Progenitor cell of endocrine pancreas (in vitro differentiated cells): ENCODE measurements around the gene ESR2. TPM values are rescaled to one million over a fixed set of nuclear protein-coding genes. Genes with fewer than 3 reads are reported as not detected.

Source experiments
- DNase-seq: peaks from one replicate; pipeline ENCODE4 v3.0.0; 2021; ENCODE audit warnings: low spot score; ENCODE audit not compliant: unreplicated experiment
- H3K27ac Mint-ChIP-seq: 2 replicates; pipeline ENCODE4 v1.8.0; 2021; ENCODE audit warnings: mild to moderate bottlenecking, moderate library complexity, mixed read lengths
- H3K27me3 Mint-ChIP-seq: 2 replicates; pipeline ENCODE4 v1.8.0; 2021; ENCODE audit warnings: mixed read lengths
- H3K36me3 Mint-ChIP-seq: 2 replicates; pipeline ENCODE4 v1.8.0; 2022; ENCODE audit warnings: mixed read lengths; ENCODE audit not compliant: insufficient read depth
- H3K4me1 Mint-ChIP-seq: 2 replicates; pipeline ENCODE4 v1.8.0; 2021; ENCODE audit warnings: low read depth, mixed read lengths
- H3K4me3 Mint-ChIP-seq: 2 replicates; pipeline ENCODE4 v1.8.0; 2021; ENCODE audit warnings: low read depth, mild to moderate bottlenecking, moderate library complexity, mixed read lengths
- H3K9me3 Mint-ChIP-seq: 2 replicates; pipeline ENCODE4 v1.8.0; 2021; ENCODE audit warnings: low read depth, mixed read lengths
- total RNA-seq: library from RNA; stranded (reverse); gene quantifications from 2 replicates; pipeline ENCODE4 v1.2.1, GENCODE V29; 2021
- TF ChIP-seq, protein P1 (sequence below): fragments of 200-600 bp; sonication (generic); IDR thresholded peaks from one replicate; pipeline ENCODE4 v1.5.0; 2021; ENCODE audit warnings: antibody characterized with exemption, mild to moderate bottlenecking; ENCODE audit not compliant: unreplicated experiment

The ESR2 gene
- total RNA-seq, 1 donor from 2014 or later = 0.29 TPM

DNA sequence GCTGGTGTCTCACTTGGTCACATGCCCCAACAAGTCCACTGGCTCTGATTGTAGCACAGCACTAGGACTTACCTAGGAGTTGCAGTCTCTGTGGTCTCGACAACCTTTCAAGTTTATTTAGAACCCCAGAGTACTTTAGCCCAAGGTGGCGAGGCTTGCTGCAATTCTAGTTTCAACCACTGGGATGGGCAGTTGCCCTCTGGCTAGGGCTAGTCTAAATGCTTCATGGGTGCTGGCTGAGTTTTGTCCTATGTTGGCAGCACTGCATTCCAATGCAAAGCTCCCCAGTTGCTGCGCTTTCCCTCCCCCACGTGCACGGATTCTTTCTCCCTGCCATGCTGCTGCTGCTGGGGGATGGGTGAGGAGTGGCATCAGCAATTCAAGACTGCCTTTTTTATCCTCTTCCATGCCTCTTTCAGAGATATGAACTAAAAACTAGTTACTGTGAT lies 233.5 kb downstream of the ESR2 start:
- Mint-ChIP-seq H3K27ac (no peak overlapping the region), H3K4me1 (peaks cover 6% of the 10 kb centered on the region), H3K4me3 (no peak overlapping the region), H3K27me3 (no peaks in the 10 kb centered on the region), H3K36me3 (peaks cover 19% of the 10 kb centered on the region), H3K9me3 (no peaks in the 10 kb centered on the region)
- no peak for DNase-seq
- TF ChIP-seq, protein P1, sequence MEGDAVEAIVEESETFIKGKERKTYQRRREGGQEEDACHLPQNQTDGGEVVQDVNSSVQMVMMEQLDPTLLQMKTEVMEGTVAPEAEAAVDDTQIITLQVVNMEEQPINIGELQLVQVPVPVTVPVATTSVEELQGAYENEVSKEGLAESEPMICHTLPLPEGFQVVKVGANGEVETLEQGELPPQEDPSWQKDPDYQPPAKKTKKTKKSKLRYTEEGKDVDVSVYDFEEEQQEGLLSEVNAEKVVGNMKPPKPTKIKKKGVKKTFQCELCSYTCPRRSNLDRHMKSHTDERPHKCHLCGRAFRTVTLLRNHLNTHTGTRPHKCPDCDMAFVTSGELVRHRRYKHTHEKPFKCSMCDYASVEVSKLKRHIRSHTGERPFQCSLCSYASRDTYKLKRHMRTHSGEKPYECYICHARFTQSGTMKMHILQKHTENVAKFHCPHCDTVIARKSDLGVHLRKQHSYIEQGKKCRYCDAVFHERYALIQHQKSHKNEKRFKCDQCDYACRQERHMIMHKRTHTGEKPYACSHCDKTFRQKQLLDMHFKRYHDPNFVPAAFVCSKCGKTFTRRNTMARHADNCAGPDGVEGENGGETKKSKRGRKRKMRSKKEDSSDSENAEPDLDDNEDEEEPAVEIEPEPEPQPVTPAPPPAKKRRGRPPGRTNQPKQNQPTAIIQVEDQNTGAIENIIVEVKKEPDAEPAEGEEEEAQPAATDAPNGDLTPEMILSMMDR = peak; percentile 61

DNA sequence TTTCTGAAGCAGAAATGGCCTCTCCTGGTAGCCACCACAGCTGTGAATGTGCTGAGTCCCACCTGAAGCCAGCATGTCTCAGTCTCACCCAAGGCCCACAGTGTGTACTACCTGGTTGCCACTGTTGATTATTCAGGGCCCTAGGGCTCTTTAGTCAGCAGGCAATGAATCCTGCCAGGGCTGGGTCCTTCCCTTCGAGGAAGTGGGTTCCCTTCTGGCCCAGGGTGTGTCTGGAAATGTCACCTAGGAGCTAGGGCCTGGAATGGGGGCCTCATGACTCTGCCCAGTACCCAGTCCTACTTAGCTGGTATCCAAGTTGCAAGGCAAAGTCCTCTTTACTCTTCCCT lies 234.0 kb downstream of the ESR2 start:
- Mint-ChIP-seq H3K27ac (no peak overlapping the region), H3K27me3 (no peaks in the 10 kb centered on the region), H3K4me3 (no peak overlapping the region), H3K4me1 (peaks cover 6% of the 10 kb centered on the region), H3K9me3 (no peaks in the 10 kb centered on the region), H3K36me3 (peaks cover 17% of the 10 kb centered on the region)
- TF ChIP-seq, protein P1 = no peak
- no peak for DNase-seq

DNA sequence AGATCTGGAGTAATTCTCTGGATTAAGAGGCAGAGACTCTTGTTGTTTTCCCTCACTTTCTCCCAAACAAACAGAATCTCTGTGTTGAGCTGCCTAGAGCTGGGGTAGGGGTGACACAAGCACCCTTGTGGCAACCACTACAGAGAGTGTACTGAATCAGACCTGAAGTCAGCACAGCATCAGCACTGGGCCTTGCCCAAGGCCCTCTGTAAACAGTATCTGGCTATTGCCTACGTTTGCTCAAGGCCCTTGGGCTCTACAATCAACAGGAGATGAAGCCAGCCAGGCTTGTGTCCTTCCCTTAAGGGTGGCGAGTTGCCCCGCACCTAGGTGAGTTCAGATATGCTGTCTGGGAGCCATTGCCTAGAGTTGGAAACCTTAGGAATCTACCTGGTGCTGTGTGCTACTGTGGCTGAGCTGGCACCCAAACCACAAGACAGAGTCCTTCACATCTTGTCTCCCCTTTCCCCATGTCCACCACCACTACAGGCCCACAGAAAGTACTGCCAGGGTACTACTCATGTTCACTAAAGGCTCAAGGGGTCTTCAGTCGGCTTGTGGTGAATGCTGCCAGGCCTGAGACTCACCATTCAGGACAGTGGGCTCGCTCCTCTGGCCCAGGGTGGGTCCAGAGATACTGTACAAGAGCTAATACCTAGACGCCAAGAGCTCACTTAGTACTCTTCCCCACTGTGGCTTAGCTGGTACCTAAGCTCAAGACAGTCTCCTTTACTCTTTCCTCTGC lies 234.5 kb downstream of the ESR2 start:
- TF ChIP-seq, protein P1 = no peak
- H3K27me3 Mint-ChIP-seq = no peaks in the 10 kb centered on the region
- H3K36me3 Mint-ChIP-seq = peaks cover 15% of the 10 kb centered on the region
- H3K4me3 Mint-ChIP-seq = no peak overlapping the region
- peaks cover 6% of the 10 kb centered on the region for H3K4me1 Mint-ChIP-seq
- H3K27ac Mint-ChIP-seq = no peak overlapping the region
- H3K9me3 Mint-ChIP-seq = no peaks in the 10 kb centered on the region
- no peak for DNase-seq

DNA sequence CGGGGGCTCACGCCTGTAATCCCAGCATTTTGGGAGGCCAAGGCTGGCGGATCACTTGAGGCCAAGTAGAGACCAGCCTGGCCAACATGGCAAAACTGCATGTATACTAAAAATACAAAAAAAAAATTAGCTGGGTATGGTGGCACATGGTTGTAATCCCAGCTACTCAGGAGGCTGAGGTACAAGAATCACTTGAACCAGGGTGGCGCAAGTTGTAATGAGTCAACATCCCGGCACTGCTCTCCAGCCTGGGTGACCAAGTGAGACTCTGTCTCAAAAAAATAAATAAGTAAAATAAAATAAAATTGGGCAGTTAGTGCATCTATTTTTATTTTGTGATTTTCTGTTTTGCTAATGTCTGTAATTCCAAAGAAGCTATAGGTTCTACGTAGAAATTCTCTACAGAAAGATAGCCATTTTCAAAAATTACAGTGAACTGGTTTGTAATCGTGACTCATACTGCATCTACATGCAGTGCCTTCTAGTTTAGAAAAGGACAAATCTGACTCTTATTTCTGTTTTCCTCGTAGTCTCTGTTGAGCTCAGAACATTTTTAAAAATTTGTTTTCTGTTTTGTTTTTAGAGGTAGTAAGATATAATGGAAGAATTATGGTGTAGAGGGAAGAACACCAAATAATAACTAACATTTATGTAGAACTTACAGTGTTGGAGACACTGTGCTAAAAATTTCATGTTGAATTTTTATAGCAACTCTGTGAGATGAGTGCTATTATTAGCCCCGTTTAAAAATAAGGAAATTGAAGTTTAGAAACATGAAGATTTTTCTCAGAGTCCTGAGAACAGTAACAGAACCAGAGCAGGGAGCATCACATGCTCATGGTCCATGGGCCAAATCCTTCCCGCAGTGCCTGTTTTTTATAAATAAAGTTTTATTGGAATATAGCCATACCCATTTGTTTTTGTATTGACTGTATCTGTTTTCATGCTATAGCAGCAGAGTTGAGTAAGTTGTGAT lies 240.2 kb downstream of the ESR2 start:
- TF ChIP-seq, protein P1 = no peak
- no peaks in the 10 kb centered on the region for H3K9me3 Mint-ChIP-seq
- H3K4me3 Mint-ChIP-seq = no peak overlapping the region
- no peaks in the 10 kb centered on the region for H3K27me3 Mint-ChIP-seq
- no peak for DNase-seq
- H3K27ac Mint-ChIP-seq = no peak overlapping the region
- no peaks in the 10 kb centered on the region for H3K4me1 Mint-ChIP-seq
- peaks cover 33% of the 10 kb centered on the region for H3K36me3 Mint-ChIP-seq

DNA sequence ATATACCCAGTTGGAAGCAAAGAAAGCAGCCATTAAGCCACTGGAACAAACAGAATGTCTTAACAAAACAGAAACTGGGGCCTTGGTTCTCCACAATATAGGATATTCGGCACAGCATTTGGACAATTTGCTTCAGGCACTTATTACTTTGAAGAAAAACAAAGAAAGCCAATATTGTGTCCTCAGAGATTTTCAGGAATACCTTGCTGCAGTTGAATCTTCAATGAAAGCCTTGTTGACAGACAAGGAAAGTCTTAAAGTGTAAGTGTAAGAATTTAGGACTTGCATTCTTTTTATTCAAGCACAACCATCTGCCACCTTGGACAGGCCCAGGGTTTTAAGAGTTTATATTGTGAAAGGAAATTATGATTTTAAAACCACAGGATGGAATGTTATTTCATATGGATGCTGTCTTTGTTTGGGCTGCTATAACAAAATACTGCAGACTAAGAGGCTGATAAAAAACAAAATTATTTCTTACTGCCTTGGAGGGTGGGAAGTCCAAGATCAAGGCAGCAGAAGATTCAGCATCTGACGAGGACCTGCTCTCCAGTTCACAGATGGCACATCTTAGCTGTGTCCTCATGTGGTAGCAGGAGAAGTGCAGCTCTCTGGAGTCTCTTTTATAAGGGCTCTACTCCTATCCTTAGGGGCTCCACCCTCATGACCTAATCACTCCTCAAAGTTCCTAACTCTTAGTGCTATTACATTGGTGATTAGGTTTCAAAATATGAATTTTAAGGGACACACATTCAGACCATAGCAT lies 244.4 kb downstream of the ESR2 start:
- Mint-ChIP-seq H3K27ac (no peak overlapping the region), H3K9me3 (no peaks in the 10 kb centered on the region), H3K4me1 (no peaks in the 10 kb centered on the region), H3K4me3 (no peak overlapping the region), H3K36me3 (peaks cover 28% of the 10 kb centered on the region), H3K27me3 (no peaks in the 10 kb centered on the region)
- no peak for DNase-seq
- TF ChIP-seq, protein P1 = no peak
